GM12892 (cell line): Measurements from ENCODE around the gene LGI4.

Experiments
- POLR2A ChIP-seq: IDR thresholded peaks from 2 replicates; pipeline ENCODE4 v1.6.1; 2011; ENCODE audit warnings: low read depth, low read length, control low read depth
- POLR2AphosphoS5 ChIP-seq: IDR thresholded peaks from 2 replicates; pipeline ENCODE4 v1.6.1; 2011; ENCODE audit warnings: low read depth, low read length, control low read depth
- TAF1 ChIP-seq: IDR thresholded peaks from 2 replicates; pipeline ENCODE4 v1.6.1; 2011; ENCODE audit warnings: low read depth, mild to moderate bottlenecking, control low read depth, low read length, borderline replicate concordance

GRCh38 chr19:35149463-35149862, 14.6 kb upstream of the LGI4 start:
- TF ChIP-seq POLR2AphosphoS5 (no peak), POLR2A (no peak), TAF1 (no peak)
